B cell (primary cell): ENCODE data around the gene HYAL2. TPM values are rescaled to one million over a fixed set of nuclear protein-coding genes. Genes with fewer than 3 reads are reported as not detected.

ENCODE experiments used
- ATAC-seq: fragments of 200-7000 bp; cut with Tn5 transposase; one replicate; pipeline ENCODE4 v1.10.0; 2021; ENCODE audit warnings: low read depth, mild to moderate bottlenecking, moderate number of reproducible peaks, moderate library complexity
- CTCF ChIA-PET: fragments of 350-600 bp; sonication (Branson Sonifier 250); formaldehyde crosslinking; loops from one replicate; lab custom pipeline; 2021; ENCODE audit warnings: antibody characterized with exemption, inconsistent platforms; lab: Charles Lee
- POLR2A ChIA-PET: fragments of 350-600 bp; sonication (Branson Sonifier 250); formaldehyde crosslinking; loops from one replicate; lab custom pipeline; 2021; ENCODE audit warnings: antibody characterized with exemption; lab: Charles Lee
- DNase-seq: peaks from one replicate; pipeline ENCODE4 v3.0.0; 2013
- H2AFZ ChIP-seq: 2 replicates; pipeline ENCODE4 v1.6.1; 2012; ENCODE audit warnings: mild to moderate bottlenecking, low read depth, low read length; ENCODE audit not compliant: insufficient read depth, poor library complexity, severe bottlenecking
- H3K27ac ChIP-seq, 2 donors: 1 replicate in 1 of 2; 2 replicates in 1 of 2; pipeline ENCODE4 v1.5.1; 2012 to 2013; ENCODE audit warnings: low read length in 2 of 2, mild to moderate bottlenecking in 2 of 2, moderate library complexity in 1 of 2
- H3K27me3 ChIP-seq, 4 experiments: fragments of 200-600 bp in 1 of 4; sonication (generic) in 1 of 4; replicated peaks in 1 of 4; 1 replicate in 2 of 4; 2 replicates in 2 of 4; pipeline versions ENCODE4 v1.6.1 to v1.7.0; 2013 to 2016; ENCODE audit warnings: low read length in 3 of 4, mild to moderate bottlenecking in 2 of 4, mixed read lengths in 1 of 4, moderate library complexity in 1 of 4; ENCODE audit not compliant: insufficient read depth in 4 of 4, control insufficient read depth in 3 of 4; ENCODE audit errors: control extremely low read depth in 1 of 4
- H3K36me3 ChIP-seq, 2 experiments: replicated peaks in 1 of 2; 1 replicate in 1 of 2; 2 replicates in 1 of 2; pipeline versions ENCODE4 v1.6.1 to v1.7.1; 2013; ENCODE audit warnings: low read length in 1 of 2; ENCODE audit not compliant: insufficient read depth in 2 of 2, control insufficient read depth in 1 of 2; ENCODE audit errors: control extremely low read depth in 1 of 2, extremely low read depth in 1 of 2
- H3K4me1 ChIP-seq, 2 donors: fragments of 200-600 bp in 1 of 2; sonication (generic) in 1 of 2; 1 replicate in 1 of 2; 2 replicates in 1 of 2; pipeline versions ENCODE4 v1.5.1 to v1.6.1; 2013 to 2017; ENCODE audit warnings: low read length in 2 of 2; ENCODE audit not compliant: control insufficient read depth in 2 of 2, insufficient read depth in 2 of 2
- H3K4me2 ChIP-seq: replicated peaks from 2 replicates; pipeline ENCODE3; 2012; ENCODE audit warnings: mild to moderate bottlenecking, low read depth, low read length; ENCODE audit not compliant: poor library complexity, severe bottlenecking
- H3K4me3 ChIP-seq, 5 experiments: fragments of 200-600 bp in 1 of 5; sonication (generic) in 1 of 5; 1 replicate in 3 of 5; 2 replicates in 2 of 5; pipeline versions ENCODE4 v1.5.1 to v1.7.0; 2011 to 2016; ENCODE audit warnings: low read length in 4 of 5, mild to moderate bottlenecking in 4 of 5, low read depth in 2 of 5, control low read depth in 1 of 5, moderate library complexity in 1 of 5; ENCODE audit not compliant: insufficient read depth in 1 of 5; ENCODE audit errors: control extremely low read depth in 1 of 5, extremely low read depth in 1 of 5
- H3K79me2 ChIP-seq: fragments of 200-600 bp; sonication (generic); one replicate; pipeline ENCODE4 v1.6.0; 2016; ENCODE audit warnings: low read length; ENCODE audit not compliant: control insufficient read depth, insufficient read depth
- H3K9ac ChIP-seq: fragments of 200-600 bp; sonication (generic); 2 replicates; pipeline ENCODE4 v1.6.1; 2017; ENCODE audit warnings: mild to moderate bottlenecking, low read length, moderate library complexity
- H3K9me3 ChIP-seq, 3 donors: one replicate each; pipeline versions ENCODE4 v1.6.1 to v1.7.1; 2013; ENCODE audit warnings: low read length in 2 of 3; ENCODE audit not compliant: control insufficient read depth in 2 of 3, insufficient read depth in 1 of 3; ENCODE audit errors: control extremely low read depth in 1 of 3
- H4K20me1 ChIP-seq: 2 replicates; pipeline ENCODE4 v1.6.0; 2012; ENCODE audit warnings: mild to moderate bottlenecking, low read length; ENCODE audit not compliant: insufficient read depth, control insufficient read depth, poor library complexity, severe bottlenecking
- H3K27ac Mint-ChIP-seq: one replicate; pipeline ENCODE4 v1.8.0; 2021; ENCODE audit warnings: mixed read lengths
- H3K27me3 Mint-ChIP-seq: one replicate; pipeline ENCODE4 v1.8.0; 2021; ENCODE audit warnings: mixed read lengths
- H3K4me1 Mint-ChIP-seq: one replicate; pipeline ENCODE4 v1.8.0; 2021; ENCODE audit warnings: mixed read lengths
- H3K4me3 Mint-ChIP-seq: one replicate; pipeline ENCODE4 v1.8.0; 2021; ENCODE audit warnings: mixed read lengths
- H3K9me3 Mint-ChIP-seq: one replicate; pipeline ENCODE4 v1.8.0; 2022; ENCODE audit warnings: mixed read lengths; ENCODE audit not compliant: insufficient read depth
- EZH2 ChIP-seq: IDR thresholded peaks from 2 replicates; pipeline ENCODE4 v1.6.1; 2012; ENCODE audit warnings: borderline replicate concordance, low read depth, mild to moderate bottlenecking, moderate library complexity, low read length; ENCODE audit not compliant: insufficient read depth, poor library complexity, severe bottlenecking
- WGBS: methylation state at CpG from one replicate; pipeline ENCODE4 v1.1.5; 2013; ENCODE audit warnings: missing lambda C conversion rate; ENCODE audit not compliant: insufficient coverage; 5-methylcytosine and 5-hydroxymethylcytosine counted together
- intact Hi-C: fragments of 100-400 bp; cut with micrococcal nuclease; formaldehyde crosslinking; loops from one replicate; pipeline ENCODE4 v1.10.0; 2022
- polyA plus RNA-seq: library from polyadenylated mRNA; depleted of rRNA; stranded (reverse); fragments of >200 nt; gene quantifications from 2 replicates; pipeline ENCODE4 v1.2.3, GENCODE V29; 2012
- total RNA-seq, 2 donors: library from RNA; stranded (reverse); fragments of 120-200 nt in 1 of 2; gene quantifications; 1 replicate in 1 of 2; 2 replicates in 1 of 2; pipeline versions ENCODE4 v1.2.3 to v1.2.4, GENCODE V29; 2013 to 2022
- TF ChIP-seq, protein P1 (sequence below): fragments of 200-600 bp; IDR thresholded peaks from one replicate; pipeline ENCODE4 v1.8.0; 2022; ENCODE audit warnings: antibody characterized with exemption, mild to moderate bottlenecking

Gene HYAL2
- total and polyA plus RNA-seq, 2 donors (not counting 1 experiment from before 2014, with no cell fraction given), result 4.2 to 5.1 TPM

DNA sequence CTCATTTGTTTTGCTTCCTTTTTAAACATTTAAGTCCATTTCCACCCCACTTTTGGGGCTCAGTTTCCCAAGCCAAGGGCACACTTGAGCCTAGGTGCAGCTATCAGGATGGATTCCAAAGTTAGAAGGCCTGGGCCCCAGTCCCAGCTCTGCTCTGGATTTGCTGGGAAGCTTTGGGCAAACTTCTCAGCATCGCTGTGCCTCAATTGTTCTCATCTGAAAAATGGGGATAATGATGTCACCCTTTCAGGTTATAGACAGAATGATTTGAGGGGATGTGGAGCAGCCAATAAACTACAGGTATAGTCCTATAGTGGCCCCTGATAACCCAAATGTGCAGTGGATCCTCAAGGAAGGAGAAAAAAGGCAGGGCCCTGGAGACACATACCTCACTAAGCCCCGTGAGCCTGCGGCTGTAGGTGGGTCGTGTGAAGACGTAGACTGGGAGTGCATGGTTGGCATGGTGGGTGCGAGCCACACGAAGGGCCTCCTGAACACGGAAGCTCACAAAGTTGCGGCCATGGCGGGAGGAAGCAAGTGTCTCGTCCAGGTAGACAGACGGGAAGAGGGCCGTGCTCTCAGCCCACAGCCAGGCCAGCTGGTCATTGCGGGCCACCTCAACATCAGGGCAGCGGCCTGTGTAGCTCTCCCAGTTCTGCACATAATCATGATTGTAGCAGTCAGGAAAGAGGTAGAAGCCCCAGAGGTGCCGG lies 3.2 kb downstream of the HYAL2 start:
- Histone ChIP-seq H3K9me3 (peaks cover 0 to 3% (median 0%) of the 10 kb centered on the region in 3 donors), H2AFZ (no peak overlapping the region), H3K79me2 (no peaks in the 10 kb centered on the region), H3K4me1 (peaks cover 25 to 57% of the 10 kb centered on the region in 2 donors), H4K20me1 (no peaks in the 10 kb centered on the region), H3K4me2 (peak overlapping the region; percentile 26), H3K9ac (no peak overlapping the region), H3K4me3 (no peak overlapping the region), H3K27ac (no peak overlapping the region), H3K27me3 (no peaks in the 10 kb centered on the region), H3K36me3 (peaks cover 0 to 5% of the 10 kb centered on the region in 2 experiments)
- Mint-ChIP-seq H3K27me3 (no peaks in the 10 kb centered on the region), H3K4me3 (peak overlapping the region; percentile 98), H3K9me3 (no peaks in the 10 kb centered on the region), H3K27ac (no peak overlapping the region), H3K4me1 (peaks cover 47% of the 10 kb centered on the region)
- DNase-seq, result no peak
- intact Hi-C loops, result no loop called here
- ChIA-PET CTCF (interaction anchor here (0.7 to 2.0 kb wide), 5 partner anchors 8 to 223 kb away, joined by 3 to 6 read pairs (median 3); partner anchors contain the start of gene TUSC2), POLR2A (no interaction called here)
- TF ChIP-seq EZH2, result no peak
- TF ChIP-seq, protein P1, sequence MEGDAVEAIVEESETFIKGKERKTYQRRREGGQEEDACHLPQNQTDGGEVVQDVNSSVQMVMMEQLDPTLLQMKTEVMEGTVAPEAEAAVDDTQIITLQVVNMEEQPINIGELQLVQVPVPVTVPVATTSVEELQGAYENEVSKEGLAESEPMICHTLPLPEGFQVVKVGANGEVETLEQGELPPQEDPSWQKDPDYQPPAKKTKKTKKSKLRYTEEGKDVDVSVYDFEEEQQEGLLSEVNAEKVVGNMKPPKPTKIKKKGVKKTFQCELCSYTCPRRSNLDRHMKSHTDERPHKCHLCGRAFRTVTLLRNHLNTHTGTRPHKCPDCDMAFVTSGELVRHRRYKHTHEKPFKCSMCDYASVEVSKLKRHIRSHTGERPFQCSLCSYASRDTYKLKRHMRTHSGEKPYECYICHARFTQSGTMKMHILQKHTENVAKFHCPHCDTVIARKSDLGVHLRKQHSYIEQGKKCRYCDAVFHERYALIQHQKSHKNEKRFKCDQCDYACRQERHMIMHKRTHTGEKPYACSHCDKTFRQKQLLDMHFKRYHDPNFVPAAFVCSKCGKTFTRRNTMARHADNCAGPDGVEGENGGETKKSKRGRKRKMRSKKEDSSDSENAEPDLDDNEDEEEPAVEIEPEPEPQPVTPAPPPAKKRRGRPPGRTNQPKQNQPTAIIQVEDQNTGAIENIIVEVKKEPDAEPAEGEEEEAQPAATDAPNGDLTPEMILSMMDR, result no peak
- ATAC-seq, result no peak
- 98% methylated on average over 14 of the region's 16 CpGs for WGBS

DNA sequence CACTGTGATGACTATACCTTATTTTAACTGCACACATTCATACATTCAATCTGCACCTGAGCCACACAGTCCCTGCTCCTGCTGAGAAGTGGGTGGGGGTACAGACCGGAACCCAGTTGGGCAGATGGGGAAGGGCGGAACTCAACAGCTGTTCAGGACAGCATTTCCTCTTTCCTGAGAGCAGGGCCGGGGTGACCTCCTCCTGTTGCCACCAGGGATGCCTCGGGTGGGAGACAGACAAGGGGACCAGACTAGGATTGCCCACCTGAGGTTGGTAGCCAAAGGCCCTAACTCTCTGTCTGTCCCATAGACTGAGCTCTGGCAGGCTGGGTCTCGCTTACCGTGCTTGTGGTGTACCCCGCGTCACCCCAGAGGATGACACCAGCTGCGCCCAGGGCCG lies 3.9 kb downstream of the HYAL2 start:
- H3K9me3 ChIP-seq, result peaks cover 0 to 3% (median 0%) of the 10 kb centered on the region in 3 donors
- no peak overlapping the region for H3K9ac ChIP-seq
- ATAC-seq (no peak), DNase-seq (no peak)
- Mint-ChIP-seq H3K27me3 (no peaks in the 10 kb centered on the region), H3K4me1 (peaks cover 45% of the 10 kb centered on the region), H3K9me3 (no peaks in the 10 kb centered on the region), H3K27ac (peak overlapping the region; percentile 72), H3K4me3 (peak overlapping the region; percentile 41)
- no peaks in the 10 kb centered on the region for H4K20me1 ChIP-seq
- H2AFZ ChIP-seq, result no peak overlapping the region
- peak overlapping the region; percentile 26 for H3K4me2 ChIP-seq
- no peak overlapping the region for H3K4me3 ChIP-seq
- no peaks in the 10 kb centered on the region for H3K27me3 ChIP-seq
- no peak for TF ChIP-seq EZH2
- TF ChIP-seq, protein P1, result no peak
- intact Hi-C loops, result no loop called here
- ChIA-PET POLR2A (interaction anchor here (0.6 kb wide), 1 partner anchor 26 kb away, joined by 5 read pairs; no protein-coding TSS in a partner anchor), CTCF (interaction anchor here (0.8 to 2.0 kb wide), 4 partner anchors 12 to 224 kb away, joined by 3 to 6 read pairs (median 4); no protein-coding TSS in a partner anchor)
- no peak overlapping the region for H3K27ac ChIP-seq
- peaks cover 25 to 57% of the 10 kb centered on the region in 2 donors for H3K4me1 ChIP-seq
- H3K79me2 ChIP-seq, result no peaks in the 10 kb centered on the region
- WGBS, result 75% methylated on average over 10 of the region's 10 CpGs
- peaks cover 0 to 3% of the 10 kb centered on the region in 2 experiments for H3K36me3 ChIP-seq
